Cardiac septum (tissue), 1 donor: ENCODE measurements around the gene NDST3. TPM values are rescaled to one million over a fixed set of nuclear protein-coding genes. Genes with fewer than 3 reads are reported as not detected.

Source experiments
- DNase-seq: peaks from one replicate; pipeline ENCODE4 v3.0.0-alpha.2; 2020; ENCODE audit warnings: low spot score
- intact Hi-C: fragments of 100-400 bp; cut with DNase I; formaldehyde crosslinking; loops from one replicate; pipeline ENCODE4 v1.14.0; 2022
- long read RNA-seq: library from polyadenylated mRNA; unstranded; transcript quantifications from one replicate; pipeline ENCODE4 v2.0.0, GENCODE V29; 2021
- total RNA-seq: library from RNA; stranded (reverse); fragmentation: NEBNext Ultra II Directional; extraction: Animal tissue kit (Norgen Biotek cat#: 25700); gene quantifications from one replicate; pipeline ENCODE4 v1.2.1, GENCODE V29; 2021
- donor health status: DM: no; HTN: no; CAD: no.

Gene NDST3
- not detected for total RNA-seq
- long read RNA-seq, result 0 reads

DNA sequence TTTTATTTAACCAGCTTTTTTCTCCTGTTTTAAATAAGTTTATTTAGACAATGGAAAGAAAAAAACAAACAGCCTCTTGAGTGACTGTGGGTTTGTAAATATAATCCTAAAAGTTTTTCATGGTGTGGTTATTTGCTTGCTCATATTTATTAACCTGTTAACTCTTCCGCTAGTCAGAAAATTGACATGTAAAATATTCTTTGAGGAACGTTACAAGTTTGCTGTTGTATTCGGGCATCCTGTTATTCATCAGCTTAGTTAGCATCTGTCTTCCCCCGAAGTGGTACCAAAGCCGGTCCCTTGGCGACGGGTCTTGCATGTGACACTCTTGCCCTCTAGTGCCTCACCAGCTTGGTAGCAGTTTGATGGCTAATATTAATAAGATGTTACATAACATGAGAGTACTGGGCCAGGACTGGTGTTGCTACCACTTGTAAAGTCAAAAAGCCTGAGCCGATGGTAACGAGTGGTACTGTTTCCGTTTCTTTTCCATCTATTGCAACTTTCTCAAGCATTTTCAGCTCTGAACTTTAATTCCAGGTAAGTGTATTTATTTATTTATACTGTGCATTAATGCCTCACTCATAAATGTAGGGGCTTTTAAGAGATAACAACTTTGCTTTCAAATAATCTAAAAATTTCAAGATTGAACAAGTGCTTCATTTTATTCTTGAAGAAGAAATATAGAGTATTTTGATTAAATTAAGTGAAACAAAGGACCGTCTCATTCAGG is at the start of gene NDST3:
NDST3 (plus strand) TSS at position 434 of the 733 bp plus-strand sequence. CDS start 19,425 bp downstream, outside the sequence.
- intact Hi-C loops, result no loop called here
- DNase-seq, result no peak

- intact Hi-C loops, result no loop called here
- no peak for DNase-seq
Measured at GRCh38 chr4:117986321-117986720, 48.0 kb upstream of the NDST3 start.

- intact Hi-C loops, result no loop called here
Measured at GRCh38 chr4:117987464-117987863, 46.8 kb upstream of the NDST3 start.

GRCh38 chr4:117996891-117997290 is 37.4 kb upstream of the NDST3 start:
- no peak for DNase-seq
- intact Hi-C loops, result no loop called here

More at GRCh38 chr4:117987464-117987863, 46.8 kb upstream of the NDST3 start:
- no peak for DNase-seq

GRCh38 chr4:118004088-118004487 is 30.2 kb upstream of the NDST3 start:
- no peak for DNase-seq
- intact Hi-C loops, result no loop called here

DNA sequence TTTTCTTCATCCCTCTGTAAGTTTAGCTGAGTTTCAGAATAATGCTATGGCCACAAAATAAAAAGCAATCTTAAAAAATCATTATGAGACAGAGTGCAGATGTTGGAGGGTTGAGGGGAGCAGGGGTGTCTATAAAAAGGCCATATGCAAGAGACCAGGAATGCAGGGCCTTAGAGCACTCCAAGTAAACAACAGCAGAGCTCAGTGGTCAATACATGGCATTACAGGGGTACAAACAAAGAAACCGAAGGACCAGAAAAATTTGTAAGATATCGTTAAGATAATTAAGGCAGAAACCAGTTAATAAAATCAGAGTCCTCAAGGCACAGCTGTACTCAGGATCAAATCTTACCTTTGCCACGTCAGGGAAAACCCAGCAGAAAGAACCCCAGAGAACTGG is 28.4 kb upstream of the NDST3 start:
- intact Hi-C loops, result no loop called here
- DNase-seq, result no peak

DNA sequence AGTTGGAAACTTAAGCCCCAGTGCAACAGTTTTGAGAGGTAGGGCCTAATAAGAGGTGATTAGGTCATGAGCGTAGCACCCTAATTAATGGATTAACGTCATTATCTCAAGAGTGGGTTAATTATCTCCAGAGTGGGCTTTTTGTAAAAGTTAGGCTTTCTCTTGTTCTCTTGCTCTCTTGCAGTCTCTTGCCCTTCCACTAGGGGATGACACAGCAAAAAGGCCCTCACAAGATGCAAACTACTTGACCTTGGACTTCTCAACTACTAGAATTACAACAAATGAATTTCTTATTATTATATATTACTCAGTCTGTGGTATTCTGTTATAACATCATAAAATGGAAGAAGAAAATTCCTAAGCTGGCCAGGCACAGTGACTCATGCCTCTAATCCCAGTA is 22.1 kb upstream of the NDST3 start:
- intact Hi-C loops, result no loop called here
- DNase-seq, result no peak

- intact Hi-C loops, result no loop called here
Measured at GRCh38 chr4:118014831-118015230, 19.5 kb upstream of the NDST3 start.

DNA sequence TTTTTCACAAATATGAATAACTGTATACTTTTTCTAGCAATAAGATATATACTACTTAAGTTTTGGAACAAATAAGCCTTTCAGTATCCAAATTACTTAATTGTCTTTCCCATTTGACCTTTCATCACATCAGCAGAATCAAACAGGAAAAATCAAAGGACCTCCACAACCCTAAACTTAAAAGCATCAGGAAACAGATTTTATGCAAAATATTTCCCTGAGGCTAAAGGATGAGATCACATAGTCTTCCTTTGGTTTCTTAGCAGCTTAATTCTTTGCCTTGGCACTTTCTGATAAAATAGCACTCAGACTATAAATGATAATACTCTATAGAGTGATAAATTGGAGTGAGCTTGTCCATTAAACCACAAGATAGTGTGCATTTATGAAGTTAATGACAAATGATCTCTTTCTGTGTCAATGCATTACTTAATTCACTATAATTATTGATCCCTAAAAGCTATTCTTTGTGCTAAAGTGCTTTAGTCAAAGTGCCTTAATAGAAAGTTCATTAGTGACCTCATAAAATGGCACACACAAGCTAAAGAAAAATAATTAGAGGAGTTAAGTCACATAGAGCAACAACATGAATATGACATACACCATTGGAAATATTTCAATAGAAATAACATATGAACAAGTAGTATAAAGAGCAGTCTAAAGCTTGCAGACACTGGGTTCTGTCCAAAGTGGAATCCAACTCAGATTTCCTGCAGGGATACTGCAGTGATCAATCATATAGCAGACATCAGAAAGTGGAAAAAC is 15.7 kb upstream of the NDST3 start:
- intact Hi-C loops, result no loop called here
- DNase-seq, result no peak

More at GRCh38 chr4:118014831-118015230, 19.5 kb upstream of the NDST3 start:
- no peak for DNase-seq

GRCh38 chr4:118026806-118027205 is 7.5 kb upstream of the NDST3 start:
- DNase-seq, result no peak
- intact Hi-C loops, result no loop called here

DNA sequence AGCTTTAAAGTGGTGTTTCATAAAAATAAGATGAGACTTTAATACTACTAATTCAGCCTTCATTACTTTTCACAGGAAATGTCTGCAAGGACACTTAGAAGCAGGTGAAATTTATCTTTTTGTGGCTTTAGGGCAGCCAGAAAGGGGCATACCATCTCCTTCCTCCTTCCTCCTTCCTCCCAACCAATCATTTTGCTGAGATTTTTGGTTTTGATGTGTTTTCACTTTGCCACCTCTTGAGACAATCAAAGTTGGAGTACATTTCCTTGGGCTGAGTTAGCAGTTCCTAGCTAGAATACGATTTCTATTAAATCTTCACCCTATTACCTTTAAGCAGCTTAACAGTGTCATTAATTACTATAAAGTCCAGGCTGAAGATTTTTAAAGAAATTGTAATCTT is 5.1 kb upstream of the NDST3 start:
- intact Hi-C loops, result no loop called here

DNA sequence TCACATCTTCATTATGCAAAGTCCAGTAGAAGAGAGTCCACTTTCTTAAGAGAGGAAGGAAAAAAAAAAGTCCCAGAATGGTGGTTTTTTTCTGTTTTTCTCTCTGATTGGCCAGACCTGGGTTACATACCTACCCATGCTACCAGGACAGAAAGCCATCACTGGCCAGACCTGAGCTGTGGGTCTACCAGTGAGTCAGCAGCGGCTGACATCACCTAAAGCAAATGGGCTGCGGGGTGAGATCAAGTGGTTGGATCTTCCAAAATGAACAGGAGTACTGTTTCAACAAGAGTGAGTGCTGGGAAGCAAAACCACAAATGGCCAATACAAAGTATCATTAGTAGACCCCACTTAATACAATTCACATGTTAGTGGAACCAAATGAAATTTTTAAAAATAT is 1.6 kb upstream of the NDST3 start:
- intact Hi-C loops, result no loop called here
- no peak for DNase-seq

More for the DNA sequence above, 5.1 kb upstream of the NDST3 start:
- no peak for DNase-seq

DNA sequence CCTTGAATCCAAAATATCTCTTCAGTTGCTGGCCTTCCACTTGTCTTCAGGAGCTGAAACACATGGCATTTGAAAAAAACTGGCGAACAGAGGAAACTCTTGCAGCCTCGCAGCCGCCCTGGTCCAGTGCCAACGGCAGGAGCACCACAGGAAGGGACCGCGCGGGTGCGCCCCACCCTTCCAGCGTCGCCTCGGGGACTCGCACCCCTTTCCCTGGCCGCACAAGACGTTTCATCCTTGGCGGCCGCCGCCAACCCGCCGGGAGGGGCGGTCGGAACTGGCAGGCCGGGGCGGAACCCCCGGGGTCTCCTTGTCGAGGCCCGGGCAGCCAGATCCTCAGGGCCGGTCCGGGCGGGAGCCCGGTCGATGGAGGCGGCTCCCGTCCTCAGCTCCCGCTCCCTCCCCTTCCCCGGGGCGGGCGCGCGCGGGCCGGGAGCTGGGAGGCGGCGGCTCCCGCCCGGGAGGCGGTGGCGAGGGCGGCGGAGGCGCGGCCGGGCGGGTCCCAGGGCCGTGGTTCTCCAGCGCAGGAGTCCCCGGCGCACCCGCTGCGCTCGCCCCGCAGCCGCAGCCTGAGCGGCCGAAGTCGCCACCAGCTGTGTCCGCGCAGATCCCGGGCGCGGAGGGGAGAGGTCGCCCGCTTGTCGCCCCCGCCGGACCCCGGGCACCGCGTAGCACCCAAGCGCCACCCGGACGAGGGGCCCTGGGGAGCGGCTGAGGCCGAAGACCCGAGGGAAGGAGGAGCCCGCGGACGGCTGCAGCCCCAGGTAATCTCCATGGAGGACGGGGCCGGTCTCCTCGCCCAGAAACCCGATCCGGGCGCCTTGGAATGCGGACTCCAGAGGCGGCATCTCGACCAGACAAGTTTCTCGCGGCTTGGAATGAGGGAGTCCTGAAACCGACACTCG is 886 bp upstream of the NDST3 start:
- no peak for DNase-seq
- intact Hi-C loops, result no loop called here

- no peak for DNase-seq
- intact Hi-C loops, result no loop called here
Measured at GRCh38 chr4:118035309-118035708, 1.0 kb downstream of the NDST3 start.

GRCh38 chr4:118036336-118036735 is 2.0 kb downstream of the NDST3 start:
- intact Hi-C loops, result no loop called here
- DNase-seq, result no peak

DNA sequence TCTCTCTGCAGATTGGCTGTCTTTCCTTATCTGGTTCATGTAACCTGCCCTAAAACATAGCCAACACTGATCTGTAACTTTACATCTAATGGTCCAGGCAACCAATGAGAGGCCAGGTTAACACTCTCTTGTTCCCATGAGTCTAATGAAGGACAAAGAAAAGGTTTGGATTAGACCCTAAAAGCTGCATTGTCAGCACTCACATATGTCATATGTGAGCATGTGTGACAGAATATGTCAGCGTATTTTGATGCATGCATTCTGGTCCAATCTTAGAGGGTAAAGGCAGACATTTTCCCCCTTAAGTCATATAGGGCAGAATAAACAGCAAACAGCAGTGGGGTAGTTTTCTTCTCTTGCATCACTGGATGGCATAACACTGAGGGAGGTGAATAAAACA is 3.7 kb downstream of the NDST3 start:
- intact Hi-C loops, result no loop called here
- no peak for DNase-seq

- no peak for DNase-seq
- intact Hi-C loops, result no loop called here
Measured at GRCh38 chr4:118046323-118046722, 12.0 kb downstream of the NDST3 start.

GRCh38 chr4:118047043-118047442 is 12.8 kb downstream of the NDST3 start:
- intact Hi-C loops, result no loop called here
- no peak for DNase-seq

GRCh38 chr4:118058955-118059354 is 24.7 kb downstream of the NDST3 start:
- intact Hi-C loops, result no loop called here
- no peak for DNase-seq

- intact Hi-C loops, result no loop called here
- DNase-seq, result no peak
Measured at GRCh38 chr4:118059397-118059796, 25.1 kb downstream of the NDST3 start.
